ENCODE data around the gene LTB. TPM values are rescaled to one million over a fixed set of nuclear protein-coding genes. Genes with fewer than 3 reads are reported as not detected.

Gene LTB
- total RNA-seq, result 1.2 and 1.3 TPM in 2 replicates
- polyA plus RNA-seq, result 1.8 and 2.1 TPM in 2 replicates
- polyA plus RNA-seq (2011; cell fraction: cytosol; rRNA removed), result 0.72 and 1.8 TPM in 2 replicates
- polyA plus RNA-seq (2011; cell fraction: nucleus; rRNA removed), result 0.31 and 0.61 TPM in 2 replicates
- polyA plus RNA-seq (2012), result 1.6 and 2.1 TPM in 2 replicates
- polyA minus RNA-seq, result not detected in 2 replicates
- not detected for polyA minus RNA-seq (2011; cell fraction: cytosol; rRNA and poly(A)+ RNA removed)
- not detected in 2 replicates for polyA minus RNA-seq (2011; cell fraction: nucleus; rRNA and poly(A)+ RNA removed)
- Bru-seq, nascent RNA, result percentile 23 among the genes with signal in this experiment
- not detected for BruChase-seq, experiment 1, labeled RNA remaining after a 6-hour chase
- percentile 19 among the genes with signal in this experiment for BruChase-seq, experiment 2, labeled RNA remaining after a 2-hour chase
- long read RNA-seq, partial matches to known transcripts, result 0 of 4 reads
- long read RNA-seq, other reads (novel, unspliced or antisense), result 0 of 4 reads

DNA sequence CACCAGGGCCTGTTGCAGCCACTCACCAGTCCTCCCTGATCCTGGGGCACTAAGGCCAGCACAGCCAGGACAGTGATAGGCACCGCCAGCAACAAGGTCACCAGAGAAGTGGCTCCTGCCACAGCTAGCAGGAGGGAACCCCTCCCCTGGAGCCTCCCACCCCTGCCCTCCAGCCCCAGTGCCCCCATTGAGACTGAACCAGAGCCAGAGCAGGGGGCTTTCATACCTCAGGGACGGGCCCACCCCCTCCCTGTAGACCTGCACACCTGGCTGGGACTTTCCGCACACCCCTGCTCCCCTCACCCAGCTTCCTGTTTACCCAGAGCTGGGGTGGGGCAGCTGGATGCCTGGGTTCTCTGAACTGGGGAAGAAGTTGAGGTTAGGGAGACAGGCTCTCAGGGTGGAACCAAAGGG lies at the start of gene LTB:
TSS of gene LTB (minus strand) at position 195 of the 414 bp plus-strand sequence. CDS start at position 188, 7 bp downstream.
- TF ChIP-seq JUN (IDR thresholded peaks at IDR 0.05; ENCODE audit: borderline replicate concordance, insufficient read depth, insufficient read length, low read depth), result no peak
- TF ChIP-seq EZH2 (IDR thresholded peaks at IDR 0.05; ENCODE audit: borderline replicate concordance, low read depth, low read length, severe bottlenecking), result no peak
- TF ChIP-seq, protein P1, sequence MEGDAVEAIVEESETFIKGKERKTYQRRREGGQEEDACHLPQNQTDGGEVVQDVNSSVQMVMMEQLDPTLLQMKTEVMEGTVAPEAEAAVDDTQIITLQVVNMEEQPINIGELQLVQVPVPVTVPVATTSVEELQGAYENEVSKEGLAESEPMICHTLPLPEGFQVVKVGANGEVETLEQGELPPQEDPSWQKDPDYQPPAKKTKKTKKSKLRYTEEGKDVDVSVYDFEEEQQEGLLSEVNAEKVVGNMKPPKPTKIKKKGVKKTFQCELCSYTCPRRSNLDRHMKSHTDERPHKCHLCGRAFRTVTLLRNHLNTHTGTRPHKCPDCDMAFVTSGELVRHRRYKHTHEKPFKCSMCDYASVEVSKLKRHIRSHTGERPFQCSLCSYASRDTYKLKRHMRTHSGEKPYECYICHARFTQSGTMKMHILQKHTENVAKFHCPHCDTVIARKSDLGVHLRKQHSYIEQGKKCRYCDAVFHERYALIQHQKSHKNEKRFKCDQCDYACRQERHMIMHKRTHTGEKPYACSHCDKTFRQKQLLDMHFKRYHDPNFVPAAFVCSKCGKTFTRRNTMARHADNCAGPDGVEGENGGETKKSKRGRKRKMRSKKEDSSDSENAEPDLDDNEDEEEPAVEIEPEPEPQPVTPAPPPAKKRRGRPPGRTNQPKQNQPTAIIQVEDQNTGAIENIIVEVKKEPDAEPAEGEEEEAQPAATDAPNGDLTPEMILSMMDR (IDR thresholded peaks at IDR 0.05; ENCODE audit: extremely low read depth in 1 of 2, insufficient read depth in 1 of 2, low read depth in 1 of 2, low read length in 2 of 2), result no peak
- TF ChIP-seq MAX (IDR thresholded peaks at IDR 0.05; ENCODE audit: insufficient read depth, insufficient read length), result no peak
- no peak for TF ChIP-seq POLR2A (IDR thresholded peaks at IDR 0.05; ENCODE audit: low read depth, low read length)
- no peak for TF ChIP-seq MYC (IDR thresholded peaks at IDR 0.05; ENCODE audit: low read depth, low read length)
- no peak for TF ChIP-seq GATA2 (IDR thresholded peaks at IDR 0.05; ENCODE audit: insufficient read depth, insufficient read length, low read depth, low read length)
- H3K4me2 ChIP-seq (ENCODE audit: insufficient read depth, low read length), result peak within 1 kb of the TSS; percentile 78
- H3K36me3 ChIP-seq (ENCODE audit: control insufficient read depth in 2 of 2, extremely low read depth in 1 of 2, insufficient read depth in 2 of 2, low read length in 2 of 2), result no peaks in the 10 kb centered on the region
- no peak for DNase-seq (ENCODE audit: low read depth, low spot score)
- H3K9me3 ChIP-seq (replicated peaks; ENCODE audit: control insufficient read depth, insufficient read depth, low read length), result no peaks in the 10 kb centered on the region
- peaks cover 16% of the 10 kb centered on the region for H3K4me1 ChIP-seq (ENCODE audit: control insufficient read depth, extremely low read depth, insufficient read depth, low read length)
- no peaks in the 10 kb centered on the region for H3K9me1 ChIP-seq (replicated peaks; ENCODE audit: control insufficient read depth, extremely low read depth, insufficient read depth, low read length)
- dilution Hi-C loops (cut with MboI; ENCODE audit: extremely low pct_ligation_motif_present, low sequenced_read_pairs) (no loop called here), intact Hi-C loops (cut with micrococcal nuclease) (no loop called here)
- H4K20me1 ChIP-seq (replicated peaks; ENCODE audit: control insufficient read depth, extremely low read depth, insufficient read depth, low read length), result no peaks in the 10 kb centered on the region
- peak within 1 kb of the TSS; percentile 40 for H2AFZ ChIP-seq (ENCODE audit: low read depth, low read length)
- ChIA-PET CTCF (interaction anchor here (17.0 to 32.6 kb wide), 2 partner anchors 13 to 26 kb away, joined by 286 to 1517 read pairs; partner anchors contain the start of genes ATP6V1G2, DDX39B, NCR3 and NFKBIL1), POLR2A (no interaction called here)
- H3K4me3 ChIP-seq (replicated peaks in 1 of 3; ENCODE audit: insufficient read depth in 1 of 3, low read depth in 1 of 3, low read length in 3 of 3), result peak within 1 kb of the TSS; percentile 56 to 71 (median 70)
- peak within 1 kb of the TSS; percentile 55 for H3K27ac ChIP-seq (ENCODE audit: insufficient read depth, low read depth, low read length)
- BruUV-seq (replicated peaks), result no TSS peak
- peak within 1 kb of the TSS; percentile 71 for H3K9ac ChIP-seq (replicated peaks; ENCODE audit: extremely low read depth, insufficient read depth, low read length)
- peaks cover 10% of the 10 kb centered on the region for H3K79me2 ChIP-seq (ENCODE audit: control insufficient read depth, insufficient read depth, low read length)
- no peak for FAIRE-seq
- H3K27me3 ChIP-seq (ENCODE audit: control insufficient read depth in 2 of 2, insufficient read depth in 2 of 2, low read length in 2 of 2), result no peaks in the 10 kb centered on the region
